ENCODE measurements around the gene PREX1.
"Not testable (repeated sequence)": the region's sequence is repeated elsewhere in the genome, so short reads cannot be mapped to it uniquely, and the experiment has no call there.

The PREX1 gene

GRCh38 chr20:48773837-48774418, 53.9 kb downstream of the PREX1 start:
- DNase-seq (ENCODE audit: low read depth in 2 of 2) = no peak

GRCh38 chr20:48772183-48772976, 55.4 kb downstream of the PREX1 start:
- no peak for DNase-seq (ENCODE audit: low read depth in 2 of 2)

- DNase-seq (ENCODE audit: low read depth in 2 of 2) = no peak
Measured at GRCh38 chr20:48771542-48771941, 56.3 kb downstream of the PREX1 start.

GRCh38 chr20:48770700-48771442, 56.9 kb downstream of the PREX1 start:
- no peak for DNase-seq (ENCODE audit: low read depth in 2 of 2)

DNA sequence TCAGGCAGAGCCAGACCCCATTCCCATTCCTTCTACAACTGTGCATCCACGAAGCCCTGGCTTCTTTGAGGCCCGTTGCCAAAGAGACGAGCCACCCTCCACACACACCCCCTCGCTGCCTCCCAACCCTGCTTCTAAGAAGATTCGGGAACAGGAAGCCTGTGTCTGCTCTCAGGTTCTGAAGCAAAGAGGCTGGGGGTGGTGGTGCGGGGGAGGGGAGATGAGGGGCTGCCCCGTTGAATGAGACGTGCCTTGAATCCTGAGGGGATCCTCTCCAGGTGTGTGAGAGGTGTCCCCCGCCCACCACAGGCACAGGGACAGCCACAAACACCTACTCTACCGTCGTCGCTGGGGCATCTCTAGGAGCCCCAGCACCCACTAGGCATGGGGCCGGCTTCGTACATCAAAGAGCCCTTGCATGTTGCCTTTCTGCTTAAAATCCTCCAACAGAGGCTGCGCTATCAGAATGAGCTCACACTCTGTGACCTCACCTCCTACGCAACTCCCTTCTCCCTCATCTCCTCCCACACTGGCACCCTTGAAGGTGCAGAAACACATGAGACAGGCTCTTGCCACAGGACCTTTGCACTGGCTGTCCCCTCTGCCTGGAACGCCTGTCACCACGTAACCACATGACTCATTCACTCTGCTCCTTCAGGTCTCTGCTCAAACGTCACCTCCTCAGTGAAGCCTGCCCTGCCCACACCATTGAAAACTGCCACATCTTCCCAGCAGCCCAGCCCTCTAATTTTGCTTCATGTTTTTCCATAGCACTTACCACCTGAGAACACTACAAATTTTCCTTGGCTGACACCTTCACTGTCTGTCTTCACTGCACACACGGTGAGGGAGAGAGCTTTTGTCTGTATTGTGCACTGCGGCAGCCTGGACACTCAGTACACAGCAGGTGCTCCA, 58.5 kb downstream of the PREX1 start:
- peak; percentile 89 to 91 for DNase-seq (ENCODE audit: low read depth in 2 of 2)

GRCh38 chr20:48766961-48767960, 60.5 kb downstream of the PREX1 start:
- no peak for DNase-seq (ENCODE audit: low read depth in 2 of 2)

DNA sequence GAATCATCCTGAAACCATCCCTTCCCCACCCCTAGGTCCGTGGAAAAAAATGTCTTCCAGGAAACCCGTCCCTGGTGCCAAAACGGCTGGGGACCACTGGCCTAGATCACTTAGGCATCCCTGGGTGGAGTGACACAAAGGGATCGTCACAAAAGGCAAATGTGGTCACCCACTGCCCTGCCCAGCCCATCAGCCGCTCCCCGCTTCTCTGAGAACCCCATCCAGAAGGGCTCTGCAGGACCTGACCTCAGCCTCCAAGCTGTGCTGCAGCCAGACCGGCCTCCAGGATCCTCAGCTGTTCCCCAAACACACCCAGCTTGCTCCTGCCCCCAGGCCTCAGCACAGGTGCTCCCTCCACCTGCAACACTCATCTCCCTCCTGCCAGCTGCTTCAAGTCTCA, 61.6 kb downstream of the PREX1 start:
- DNase-seq (ENCODE audit: low read depth in 2 of 2) = no peak

- DNase-seq (ENCODE audit: low read depth in 2 of 2) = no peak
Measured at GRCh38 chr20:48765359-48765758, 62.4 kb downstream of the PREX1 start.

DNA sequence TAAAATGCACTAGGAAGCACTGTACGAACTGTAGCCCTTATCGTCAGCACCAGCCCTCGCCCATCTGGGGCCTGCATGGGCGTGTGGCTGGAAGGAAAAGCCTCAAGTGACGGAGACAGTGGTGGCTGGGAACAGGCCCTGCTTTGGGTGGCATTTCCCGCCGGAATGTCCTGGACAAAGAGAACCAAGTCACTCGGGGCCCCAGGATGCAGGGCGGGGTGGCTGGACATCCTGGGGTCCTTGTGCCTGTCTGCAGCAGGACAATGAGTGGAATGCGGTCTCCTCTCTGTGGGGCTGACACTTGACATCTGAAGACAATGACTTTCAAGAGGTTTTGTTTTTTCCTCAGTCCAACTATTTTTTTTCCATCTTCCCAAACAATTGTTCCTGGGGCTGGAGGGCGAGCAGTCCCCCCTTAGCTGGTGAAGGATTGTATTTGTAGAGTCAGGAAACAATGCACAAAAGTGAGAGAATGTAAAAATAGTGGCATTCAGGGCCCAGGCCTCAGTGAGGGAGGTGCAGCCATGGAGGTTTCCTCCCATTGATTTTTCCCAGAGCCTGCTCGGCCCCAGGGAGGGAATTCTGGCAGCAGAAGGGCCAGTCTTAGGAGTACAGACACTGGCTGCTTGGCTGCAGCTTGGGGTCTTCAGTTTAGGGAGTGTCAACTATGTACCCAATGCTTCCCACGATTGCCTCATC, 64.4 kb downstream of the PREX1 start:
- DNase-seq (ENCODE audit: low read depth in 2 of 2) = no peak

DNA sequence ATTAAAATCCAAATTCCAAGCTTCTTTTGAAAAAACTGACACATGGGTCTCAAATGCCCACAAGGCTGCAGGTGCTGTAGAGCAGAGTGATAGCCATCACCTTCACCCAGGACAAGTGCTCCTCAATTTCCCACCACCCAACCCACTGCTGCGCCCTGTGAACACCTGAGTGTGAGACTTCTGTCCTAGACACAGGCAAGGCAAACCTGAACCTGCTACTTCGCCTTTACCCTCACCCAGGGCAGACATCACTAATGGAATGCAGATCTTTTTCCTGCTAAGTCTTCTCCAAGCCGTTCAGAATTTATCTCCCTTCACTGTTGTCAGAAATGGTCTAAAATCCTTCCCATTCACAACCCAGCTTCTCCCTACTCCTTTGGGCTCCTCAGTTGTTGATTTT, 65.9 kb downstream of the PREX1 start:
- DNase-seq (ENCODE audit: low read depth in 2 of 2) = no peak

- DNase-seq (ENCODE audit: low read depth in 2 of 2) = no peak
Measured at GRCh38 chr20:48761023-48761785, 66.6 kb downstream of the PREX1 start.

GRCh38 chr20:48760403-48760983, 67.3 kb downstream of the PREX1 start:
- peak; percentile 39 to 60 for DNase-seq (ENCODE audit: low read depth in 2 of 2)

DNA sequence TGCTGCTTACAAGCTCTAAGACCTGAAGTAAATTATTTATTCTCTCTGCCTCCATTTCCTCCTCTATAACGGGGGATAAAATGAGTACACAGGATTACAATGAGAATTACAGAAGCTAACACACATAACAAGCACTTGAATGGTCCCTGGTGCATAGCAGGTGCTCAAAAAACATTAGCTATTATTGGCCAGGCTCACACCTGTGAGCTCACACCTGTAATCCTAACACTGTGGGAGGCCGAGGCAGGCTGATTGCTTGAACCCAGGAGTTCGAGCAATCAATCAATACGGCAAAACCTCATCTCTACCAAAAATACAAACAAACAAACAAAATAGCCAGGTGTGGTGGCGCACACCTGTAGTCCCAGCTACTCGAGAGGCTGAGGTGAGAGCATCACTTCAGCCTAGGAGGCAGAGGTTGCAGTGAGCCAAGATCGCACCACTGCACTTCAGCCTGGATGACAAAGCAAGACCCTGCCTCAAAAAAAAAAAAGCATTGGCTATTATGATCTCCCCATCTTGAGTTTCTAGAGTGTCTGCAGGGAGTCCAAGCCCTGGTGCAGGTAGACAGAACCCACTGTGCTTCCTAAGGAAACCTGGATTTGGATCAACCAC, 68.1 kb downstream of the PREX1 start:
- DNase-seq (ENCODE audit: low read depth in 2 of 2) = no peak

GRCh38 chr20:48758206-48758820, 69.5 kb downstream of the PREX1 start:
- no peak for DNase-seq (ENCODE audit: low read depth in 2 of 2)

DNA sequence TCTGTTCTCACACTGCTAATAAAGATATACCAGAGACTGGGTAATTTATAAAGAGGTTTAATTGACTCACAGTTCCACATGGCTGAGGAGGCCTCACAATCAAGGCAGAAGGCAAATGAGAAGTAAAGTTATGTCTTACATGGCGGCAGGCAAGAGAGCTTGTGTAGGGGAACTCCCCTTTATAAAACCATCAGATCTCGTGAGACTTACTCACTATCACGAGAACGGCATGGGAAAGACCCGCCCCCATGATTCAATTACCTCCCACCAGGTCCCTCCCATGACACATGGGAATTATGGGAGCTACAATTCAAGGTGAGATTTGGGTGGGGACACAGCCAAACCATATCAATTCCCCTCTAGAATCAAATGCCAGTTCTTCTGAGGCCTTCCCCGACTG, 71.0 kb downstream of the PREX1 start:
- DNase-seq (ENCODE audit: low read depth in 2 of 2) = not testable (repeated sequence)

DNA sequence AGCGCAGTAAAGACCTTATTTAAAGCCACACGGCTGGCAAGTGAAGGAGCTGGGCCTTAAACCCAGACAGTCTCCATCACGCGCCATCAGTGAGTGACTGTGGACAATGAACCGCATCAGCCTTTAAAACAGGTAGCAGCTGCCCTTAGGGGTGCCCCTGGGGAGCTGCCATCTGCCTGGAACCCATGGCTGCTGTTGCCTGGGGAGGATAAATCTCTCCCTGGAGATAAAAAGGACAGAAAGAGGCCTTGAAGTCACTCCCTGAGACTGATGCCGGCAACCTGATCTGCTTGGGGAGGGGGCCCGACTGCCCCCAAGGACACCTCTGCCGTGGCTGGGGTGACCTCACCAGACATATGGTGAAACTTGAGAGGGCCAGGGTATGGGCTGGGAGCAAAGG, 73.5 kb downstream of the PREX1 start:
- no peak for DNase-seq (ENCODE audit: low read depth in 2 of 2)

DNA sequence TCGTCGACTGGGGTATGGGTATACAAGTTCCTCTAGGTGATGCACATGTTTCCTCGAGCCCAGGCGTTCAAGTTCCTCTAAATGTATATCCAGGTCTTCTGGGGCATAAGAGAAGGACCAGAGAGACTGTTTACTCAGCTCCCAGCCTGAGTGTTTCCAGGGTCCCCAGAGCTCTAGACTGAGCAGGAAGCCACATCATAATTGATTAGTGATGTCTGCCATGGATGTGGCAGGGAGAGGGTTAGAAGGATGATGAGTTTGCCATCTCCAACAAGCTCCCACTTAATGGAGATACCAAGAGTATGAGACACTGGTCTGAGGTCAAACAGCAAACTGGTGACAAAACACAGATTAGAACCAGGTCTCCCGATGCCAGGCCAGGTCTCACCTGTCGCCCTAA, 74.8 kb downstream of the PREX1 start:
- DNase-seq (ENCODE audit: low read depth in 2 of 2) = no peak

- DNase-seq (ENCODE audit: low read depth in 2 of 2) = no peak
Measured at GRCh38 chr20:48751871-48752270, 75.9 kb downstream of the PREX1 start.

Measured in stimulated activated CD4-positive, alpha-beta T cell treated with anti-CD3 and anti-CD28 coated beads, Interleukin-15, amount 100 ng/mL, for 48 hours (primary cell).